NCI-H2227 (cell line): ENCODE results near the gene PCDH17.

ENCODE experiments used
- DNase-seq: peaks from one replicate; lab custom pipeline; 2025; ENCODE audit not compliant: unreplicated experiment; lab: John Stamatoyannopoulos, UW

PCDH17 gene

GRCh38 chr13:57724486-57725272 is 93.1 kb downstream of the PCDH17 start:
- DNase-seq = no peak

- no peak for DNase-seq
These were observed 93.9 kb downstream of the PCDH17 start for GRCh38 chr13:57725480-57725879.

GRCh38 chr13:57726981-57727380 is 95.4 kb downstream of the PCDH17 start:
- DNase-seq = no peak

- DNase-seq = no peak
These were observed 102.8 kb downstream of the PCDH17 start for GRCh38 chr13:57734306-57734705.

GRCh38 chr13:57739089-57739488 is 107.5 kb downstream of the PCDH17 start:
- no peak for DNase-seq

GRCh38 chr13:57739543-57740190 is 108.1 kb downstream of the PCDH17 start:
- DNase-seq = no peak

GRCh38 chr13:57740719-57741118 is 109.2 kb downstream of the PCDH17 start:
- no peak for DNase-seq

GRCh38 chr13:57748096-57748495 is 116.6 kb downstream of the PCDH17 start:
- DNase-seq = no peak

GRCh38 chr13:57760951-57761350 is 129.4 kb downstream of the PCDH17 start:
- DNase-seq = no peak

- DNase-seq = no peak
These were observed 132.1 kb downstream of the PCDH17 start for GRCh38 chr13:57763689-57764088.
